Measurements from ENCODE around the gene PEAK1. TPM values are rescaled to one million over a fixed set of nuclear protein-coding genes. Genes with fewer than 3 reads are reported as not detected.

Gene PEAK1
- total and polyA plus RNA-seq, 9 of the 15 experiments (the other 6 are each of a cell fraction or from before 2014, with no cell fraction given), result 0.99 to 22.4 (median 10.8) TPM

DNA sequence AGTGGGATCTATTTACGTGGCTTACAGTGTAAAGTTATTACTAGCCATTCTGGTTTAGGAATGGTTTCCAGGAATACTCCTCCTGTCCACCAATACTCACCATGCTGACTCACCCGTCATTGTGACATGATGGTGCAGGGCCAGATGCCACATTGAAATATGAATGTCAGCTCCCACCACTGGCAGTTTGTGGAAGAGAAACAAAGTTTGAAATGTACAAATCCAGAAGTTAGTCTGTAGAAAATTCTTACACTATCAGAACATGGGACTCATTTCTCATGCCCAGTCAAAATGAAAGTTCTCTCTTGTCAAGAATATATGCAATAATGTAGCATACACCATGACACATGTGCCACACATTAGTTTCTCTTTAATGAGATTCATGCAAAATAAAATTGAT lies 334.6 kb downstream of the PEAK1 start (continued):
- TF ChIP-seq GABPB2 (CRISPR knock-in tag; conservative IDR thresholded peaks at IDR 0.05) (no peak), KLF16 (IDR thresholded peaks at IDR 0.05) (no peak), ZNF764 (CRISPR knock-in tag; IDR thresholded peaks at IDR 0.05; ENCODE audit: low read depth) (no peak), PURB (CRISPR knock-in tag; IDR thresholded peaks at IDR 0.05; ENCODE audit: low read depth) (no peak), MEIS2 (IDR thresholded peaks at IDR 0.05; ENCODE audit: partially characterized antibody) (peak; percentile 89), RBM25 (IDR thresholded peaks at IDR 0.05; ENCODE audit: low read depth, low read length, severe bottlenecking) (no peak), CREB1 (IDR thresholded peaks at IDR 0.05) (no peak), CREB1 (CRISPR knock-in tag; IDR thresholded peaks at IDR 0.05) (no peak), PHB (CRISPR knock-in tag; IDR thresholded peaks at IDR 0.05) (no peak), ZNF324 (CRISPR knock-in tag; IDR thresholded peaks at IDR 0.05) (no peak), PML (IDR thresholded peaks at IDR 0.05; ENCODE audit: low read length) (no peak), KHSRP (IDR thresholded peaks at IDR 0.05) (no peak)
- TF ChIP-seq, protein P1, sequence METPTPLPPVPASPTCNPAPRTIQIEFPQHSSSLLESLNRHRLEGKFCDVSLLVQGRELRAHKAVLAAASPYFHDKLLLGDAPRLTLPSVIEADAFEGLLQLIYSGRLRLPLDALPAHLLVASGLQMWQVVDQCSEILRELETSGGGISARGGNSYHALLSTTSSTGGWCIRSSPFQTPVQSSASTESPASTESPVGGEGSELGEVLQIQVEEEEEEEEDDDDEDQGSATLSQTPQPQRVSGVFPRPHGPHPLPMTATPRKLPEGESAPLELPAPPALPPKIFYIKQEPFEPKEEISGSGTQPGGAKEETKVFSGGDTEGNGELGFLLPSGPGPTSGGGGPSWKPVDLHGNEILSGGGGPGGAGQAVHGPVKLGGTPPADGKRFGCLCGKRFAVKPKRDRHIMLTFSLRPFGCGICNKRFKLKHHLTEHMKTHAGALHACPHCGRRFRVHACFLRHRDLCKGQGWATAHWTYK (CRISPR knock-in tag; IDR thresholded peaks at IDR 0.05), result no peak
- TF ChIP-seq, protein P2, sequence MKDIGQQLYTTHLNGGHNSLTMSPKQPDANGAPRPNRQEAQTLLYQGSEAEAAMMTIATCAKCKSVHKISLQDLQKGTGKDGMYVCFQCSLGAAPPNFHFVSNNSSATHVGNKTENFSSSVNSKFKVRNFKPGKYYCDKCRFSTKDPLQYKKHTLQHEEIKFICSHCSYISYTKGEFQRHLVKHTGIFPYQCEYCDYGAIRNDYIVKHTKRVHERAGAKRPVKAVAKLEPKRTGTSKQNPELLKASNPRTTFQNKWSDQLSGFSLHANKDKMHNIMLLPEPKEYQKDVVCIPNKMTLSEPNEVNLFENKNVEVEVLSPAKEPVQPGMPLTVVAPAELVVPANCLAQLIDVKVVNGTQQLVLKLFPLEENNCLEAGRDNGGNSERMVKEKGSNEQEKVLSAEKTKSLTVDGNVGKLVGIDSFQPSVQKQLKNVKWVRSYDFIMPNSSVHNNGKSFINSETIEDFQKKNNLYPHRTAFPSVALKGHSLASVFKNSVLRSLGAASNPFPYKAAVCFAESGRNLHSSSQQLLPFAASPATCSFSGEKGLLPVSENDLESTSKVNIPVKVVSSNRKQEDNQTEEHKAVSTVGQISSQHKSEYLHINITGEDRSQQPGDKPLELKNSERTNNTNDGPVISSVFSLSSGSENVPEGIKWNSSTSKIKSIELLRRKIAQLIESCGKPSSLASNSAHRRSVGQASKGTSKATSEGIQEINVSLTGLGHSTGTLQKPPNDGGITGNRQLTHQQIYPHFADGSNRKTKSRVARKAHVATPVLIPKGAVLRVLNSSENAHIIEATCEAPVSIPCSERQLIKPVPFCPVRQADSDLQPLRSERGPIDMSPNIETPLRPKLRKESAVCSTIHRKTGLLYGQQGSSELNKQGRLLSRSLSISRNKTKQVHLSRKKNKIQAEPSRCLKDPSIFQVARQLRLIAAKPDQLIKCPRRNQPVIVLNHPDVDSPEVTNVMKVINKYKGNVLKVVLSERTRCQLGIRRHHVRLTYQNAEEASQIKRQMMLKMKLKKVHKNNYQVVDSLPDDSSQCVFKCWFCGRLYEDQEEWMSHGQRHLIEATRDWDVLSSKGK (CRISPR knock-in tag; IDR thresholded peaks at IDR 0.05), result no peak
- TF ChIP-seq, protein P3, sequence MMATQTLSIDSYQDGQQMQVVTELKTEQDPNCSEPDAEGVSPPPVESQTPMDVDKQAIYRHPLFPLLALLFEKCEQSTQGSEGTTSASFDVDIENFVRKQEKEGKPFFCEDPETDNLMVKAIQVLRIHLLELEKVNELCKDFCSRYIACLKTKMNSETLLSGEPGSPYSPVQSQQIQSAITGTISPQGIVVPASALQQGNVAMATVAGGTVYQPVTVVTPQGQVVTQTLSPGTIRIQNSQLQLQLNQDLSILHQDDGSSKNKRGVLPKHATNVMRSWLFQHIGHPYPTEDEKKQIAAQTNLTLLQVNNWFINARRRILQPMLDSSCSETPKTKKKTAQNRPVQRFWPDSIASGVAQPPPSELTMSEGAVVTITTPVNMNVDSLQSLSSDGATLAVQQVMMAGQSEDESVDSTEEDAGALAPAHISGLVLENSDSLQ (IDR thresholded peaks at IDR 0.05), result peak; percentile 74
- TF ChIP-seq, protein P4, sequence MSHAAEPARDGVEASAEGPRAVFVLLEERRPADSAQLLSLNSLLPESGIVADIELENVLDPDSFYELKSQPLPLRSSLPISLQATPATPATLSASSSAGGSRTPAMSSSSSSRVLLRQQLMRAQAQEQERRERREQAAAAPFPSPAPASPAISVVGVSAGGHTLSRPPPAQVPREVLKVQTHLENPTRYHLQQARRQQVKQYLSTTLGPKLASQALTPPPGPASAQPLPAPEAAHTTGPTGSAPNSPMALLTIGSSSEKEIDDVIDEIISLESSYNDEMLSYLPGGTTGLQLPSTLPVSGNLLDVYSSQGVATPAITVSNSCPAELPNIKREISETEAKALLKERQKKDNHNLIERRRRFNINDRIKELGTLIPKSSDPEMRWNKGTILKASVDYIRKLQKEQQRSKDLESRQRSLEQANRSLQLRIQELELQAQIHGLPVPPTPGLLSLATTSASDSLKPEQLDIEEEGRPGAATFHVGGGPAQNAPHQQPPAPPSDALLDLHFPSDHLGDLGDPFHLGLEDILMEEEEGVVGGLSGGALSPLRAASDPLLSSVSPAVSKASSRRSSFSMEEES (CRISPR knock-in tag; IDR thresholded peaks at IDR 0.05), result no peak
- TF ChIP-seq, protein P5, sequence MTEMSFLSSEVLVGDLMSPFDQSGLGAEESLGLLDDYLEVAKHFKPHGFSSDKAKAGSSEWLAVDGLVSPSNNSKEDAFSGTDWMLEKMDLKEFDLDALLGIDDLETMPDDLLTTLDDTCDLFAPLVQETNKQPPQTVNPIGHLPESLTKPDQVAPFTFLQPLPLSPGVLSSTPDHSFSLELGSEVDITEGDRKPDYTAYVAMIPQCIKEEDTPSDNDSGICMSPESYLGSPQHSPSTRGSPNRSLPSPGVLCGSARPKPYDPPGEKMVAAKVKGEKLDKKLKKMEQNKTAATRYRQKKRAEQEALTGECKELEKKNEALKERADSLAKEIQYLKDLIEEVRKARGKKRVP (CRISPR knock-in tag; IDR thresholded peaks at IDR 0.05), result no peak
- TF ChIP-seq, protein P6, sequence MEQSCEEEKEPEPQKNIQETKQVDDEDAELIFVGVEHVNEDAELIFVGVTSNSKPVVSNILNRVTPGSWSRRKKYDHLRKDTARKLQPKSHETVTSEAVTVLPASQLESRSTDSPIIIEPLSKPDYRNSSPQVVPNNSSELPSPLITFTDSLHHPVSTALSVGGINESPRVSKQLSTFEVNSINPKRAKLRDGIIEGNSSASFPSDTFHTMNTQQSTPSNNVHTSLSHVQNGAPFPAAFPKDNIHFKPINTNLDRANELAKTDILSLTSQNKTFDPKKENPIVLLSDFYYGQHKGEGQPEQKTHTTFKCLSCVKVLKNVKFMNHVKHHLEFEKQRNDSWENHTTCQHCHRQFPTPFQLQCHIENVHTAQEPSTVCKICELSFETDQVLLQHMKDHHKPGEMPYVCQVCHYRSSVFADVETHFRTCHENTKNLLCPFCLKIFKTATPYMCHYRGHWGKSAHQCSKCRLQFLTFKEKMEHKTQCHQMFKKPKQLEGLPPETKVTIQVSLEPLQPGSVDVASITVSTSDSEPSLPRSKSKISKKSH (CRISPR knock-in tag; IDR thresholded peaks at IDR 0.05), result no peak
- TF ChIP-seq, protein P7, sequence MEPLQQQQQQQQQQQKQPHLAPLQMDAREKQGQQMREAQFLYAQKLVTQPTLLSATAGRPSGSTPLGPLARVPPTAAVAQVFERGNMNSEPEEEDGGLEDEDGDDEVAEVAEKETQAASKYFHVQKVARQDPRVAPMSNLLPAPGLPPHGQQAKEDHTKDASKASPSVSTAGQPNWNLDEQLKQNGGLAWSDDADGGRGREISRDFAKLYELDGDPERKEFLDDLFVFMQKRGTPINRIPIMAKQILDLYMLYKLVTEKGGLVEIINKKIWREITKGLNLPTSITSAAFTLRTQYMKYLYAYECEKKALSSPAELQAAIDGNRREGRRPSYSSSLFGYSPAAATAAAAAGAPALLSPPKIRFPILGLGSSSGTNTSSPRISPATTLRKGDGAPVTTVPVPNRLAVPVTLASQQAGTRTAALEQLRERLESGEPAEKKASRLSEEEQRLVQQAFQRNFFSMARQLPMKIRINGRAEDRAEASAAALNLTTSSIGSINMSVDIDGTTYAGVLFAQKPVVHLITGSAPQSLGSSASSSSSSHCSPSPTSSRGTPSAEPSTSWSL (CRISPR knock-in tag; IDR thresholded peaks at IDR 0.05; ENCODE audit: borderline replicate concordance), result no peak

Measured in K562 (cell line).